Ishikawa (cell line): ENCODE measurements around the gene CCDC78.

Experiments used
- CEBPB ChIP-seq: IDR thresholded peaks from 2 replicates; pipeline ENCODE4 v1.6.1; 2012
- CREB1 ChIP-seq: IDR thresholded peaks from 2 replicates; pipeline ENCODE4 v1.6.1; 2012; ENCODE audit warnings: low read depth
- EGR1 ChIP-seq: IDR thresholded peaks from 2 replicates; pipeline ENCODE4 v1.6.1; 2012
- EP300 ChIP-seq: IDR thresholded peaks from 2 replicates; pipeline ENCODE4 v1.6.1; 2012; ENCODE audit warnings: borderline replicate concordance
- FOXM1 ChIP-seq: IDR thresholded peaks from 2 replicates; pipeline ENCODE4 v1.6.1; 2012; ENCODE audit warnings: low read depth, borderline replicate concordance
- MAX ChIP-seq: IDR thresholded peaks from 2 replicates; pipeline ENCODE4 v1.6.1; 2012
- NFIC ChIP-seq: IDR thresholded peaks from 2 replicates; pipeline ENCODE4 v1.6.1; 2012
- RAD21 ChIP-seq: IDR thresholded peaks from 2 replicates; pipeline ENCODE4 v1.6.1; 2012; ENCODE audit warnings: low read depth
- TAF1 ChIP-seq: IDR thresholded peaks from 2 replicates; pipeline ENCODE4 v1.6.1; 2012; ENCODE audit warnings: low read depth, mild to moderate bottlenecking
- TCF12 ChIP-seq: IDR thresholded peaks from 2 replicates; pipeline ENCODE4 v1.6.1; 2012; ENCODE audit warnings: low read depth
- TEAD4 ChIP-seq: IDR thresholded peaks from 2 replicates; pipeline ENCODE4 v1.6.1; 2012
- USF1 ChIP-seq: IDR thresholded peaks from 2 replicates; pipeline ENCODE4 v1.6.1; 2012
- YY1 ChIP-seq: IDR thresholded peaks from 2 replicates; pipeline ENCODE4 v1.6.1; 2012; ENCODE audit warnings: low read depth
- ZBTB7A ChIP-seq: IDR thresholded peaks from 2 replicates; pipeline ENCODE4 v1.6.1; 2012; ENCODE audit warnings: low read depth
- TF ChIP-seq, protein P1 (sequence below): IDR thresholded peaks from 2 replicates; pipeline ENCODE4 v1.6.1; 2012; ENCODE audit warnings: low read depth, mild to moderate bottlenecking

Gene CCDC78

GRCh38 chr16:749010-749409, 22.8 kb upstream of the CCDC78 start:
- TF ChIP-seq ZBTB7A, result no peak
- TF ChIP-seq CEBPB, result no peak
- TF ChIP-seq MAX, result no peak

DNA sequence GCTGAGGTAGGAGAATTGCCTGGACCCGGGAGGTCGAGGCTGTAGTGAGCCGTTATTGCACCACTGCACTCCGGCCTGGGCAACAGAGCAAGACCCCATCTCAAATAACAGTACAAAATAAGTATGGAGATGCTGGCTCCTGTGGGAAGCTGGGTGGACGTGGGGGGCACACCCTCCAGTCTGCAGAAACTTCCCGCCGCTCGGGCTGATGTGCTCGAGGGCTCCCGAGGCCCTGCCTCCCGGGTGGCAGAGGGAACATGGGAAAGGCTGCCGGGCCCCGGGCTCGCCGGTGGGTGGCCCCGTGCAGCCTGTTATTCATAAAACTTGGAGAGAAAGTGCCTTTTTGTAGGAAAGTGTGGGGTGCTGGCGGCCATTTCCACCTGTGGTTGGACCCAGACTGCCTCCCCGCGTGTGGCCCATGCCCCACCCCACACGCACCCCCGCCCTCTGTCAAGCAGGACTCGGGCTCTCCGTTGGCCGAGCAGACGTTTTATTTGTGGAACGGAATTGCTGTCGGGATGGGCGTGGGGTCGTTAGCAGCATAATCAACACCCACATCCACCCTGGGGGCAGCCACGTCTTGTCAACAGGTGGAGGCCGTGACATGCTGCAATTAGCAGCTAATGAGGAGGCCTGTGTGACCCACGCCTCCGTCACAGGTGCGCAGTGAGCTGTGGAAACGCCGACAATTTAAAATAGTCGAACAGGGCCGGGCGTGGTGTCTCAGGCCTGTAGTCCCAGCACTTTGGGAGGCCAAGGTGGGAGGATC, 21.9 kb upstream of the CCDC78 start:
- TF ChIP-seq EGR1 (no peak), ZBTB7A (no peak)

DNA sequence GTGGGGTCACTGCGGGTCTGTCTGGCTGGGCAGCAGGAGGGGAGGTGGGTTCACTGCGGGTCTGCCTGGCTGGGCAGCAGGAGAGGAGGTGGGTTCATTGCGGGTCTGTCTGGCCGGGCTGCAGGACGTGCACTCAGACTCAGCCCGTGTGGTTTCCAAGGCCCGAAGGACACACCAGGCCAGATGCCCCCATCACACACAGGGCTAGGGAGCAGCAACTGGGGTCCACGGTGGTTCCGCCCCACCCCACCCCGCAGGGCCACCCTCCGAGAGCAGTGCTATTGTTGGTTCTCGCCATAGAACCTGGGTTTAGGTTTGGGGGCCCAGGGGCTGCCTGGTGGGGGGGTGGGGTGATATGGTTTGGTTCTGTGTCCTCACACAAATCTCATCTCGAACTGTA, 20.4 kb upstream of the CCDC78 start:
- TF ChIP-seq YY1, result no peak
- TF ChIP-seq ZBTB7A, result no peak
- no peak for TF ChIP-seq EGR1
- TF ChIP-seq FOXM1, result no peak
- no peak for TF ChIP-seq CEBPB
- TF ChIP-seq CREB1, result no peak
- TF ChIP-seq TAF1, result no peak
- no peak for TF ChIP-seq TCF12
- no peak for TF ChIP-seq TEAD4
- TF ChIP-seq NFIC, result no peak
- no peak for TF ChIP-seq USF1
- TF ChIP-seq, protein P1, sequence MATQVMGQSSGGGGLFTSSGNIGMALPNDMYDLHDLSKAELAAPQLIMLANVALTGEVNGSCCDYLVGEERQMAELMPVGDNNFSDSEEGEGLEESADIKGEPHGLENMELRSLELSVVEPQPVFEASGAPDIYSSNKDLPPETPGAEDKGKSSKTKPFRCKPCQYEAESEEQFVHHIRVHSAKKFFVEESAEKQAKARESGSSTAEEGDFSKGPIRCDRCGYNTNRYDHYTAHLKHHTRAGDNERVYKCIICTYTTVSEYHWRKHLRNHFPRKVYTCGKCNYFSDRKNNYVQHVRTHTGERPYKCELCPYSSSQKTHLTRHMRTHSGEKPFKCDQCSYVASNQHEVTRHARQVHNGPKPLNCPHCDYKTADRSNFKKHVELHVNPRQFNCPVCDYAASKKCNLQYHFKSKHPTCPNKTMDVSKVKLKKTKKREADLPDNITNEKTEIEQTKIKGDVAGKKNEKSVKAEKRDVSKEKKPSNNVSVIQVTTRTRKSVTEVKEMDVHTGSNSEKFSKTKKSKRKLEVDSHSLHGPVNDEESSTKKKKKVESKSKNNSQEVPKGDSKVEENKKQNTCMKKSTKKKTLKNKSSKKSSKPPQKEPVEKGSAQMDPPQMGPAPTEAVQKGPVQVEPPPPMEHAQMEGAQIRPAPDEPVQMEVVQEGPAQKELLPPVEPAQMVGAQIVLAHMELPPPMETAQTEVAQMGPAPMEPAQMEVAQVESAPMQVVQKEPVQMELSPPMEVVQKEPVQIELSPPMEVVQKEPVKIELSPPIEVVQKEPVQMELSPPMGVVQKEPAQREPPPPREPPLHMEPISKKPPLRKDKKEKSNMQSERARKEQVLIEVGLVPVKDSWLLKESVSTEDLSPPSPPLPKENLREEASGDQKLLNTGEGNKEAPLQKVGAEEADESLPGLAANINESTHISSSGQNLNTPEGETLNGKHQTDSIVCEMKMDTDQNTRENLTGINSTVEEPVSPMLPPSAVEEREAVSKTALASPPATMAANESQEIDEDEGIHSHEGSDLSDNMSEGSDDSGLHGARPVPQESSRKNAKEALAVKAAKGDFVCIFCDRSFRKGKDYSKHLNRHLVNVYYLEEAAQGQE, result no peak
- no peak for TF ChIP-seq RAD21
- TF ChIP-seq EP300, result no peak
- no peak for TF ChIP-seq MAX

DNA sequence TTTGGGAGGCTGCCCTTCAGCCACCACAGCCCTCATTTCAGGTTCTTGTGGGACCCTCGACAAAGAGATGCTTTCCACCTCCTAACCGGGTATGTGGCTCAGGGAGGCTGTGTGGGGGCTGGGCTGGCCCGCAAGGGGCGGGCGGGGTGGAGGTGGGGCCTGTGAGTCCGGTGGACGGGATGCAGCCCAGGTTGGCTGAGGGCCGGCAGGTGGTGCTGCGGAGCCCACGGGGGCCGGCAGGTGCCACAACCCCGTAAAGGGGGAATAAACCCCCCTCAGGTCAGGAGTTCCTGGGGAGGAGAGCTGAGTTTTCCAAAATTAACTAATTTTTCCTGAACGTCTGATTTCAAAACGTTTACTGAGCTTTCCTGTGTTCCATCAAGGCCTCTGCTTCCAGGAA, 19.5 kb upstream of the CCDC78 start:
- TF ChIP-seq NFIC, result no peak
- peak; percentile 46; the same call in 1 of the 2 replicates for TF ChIP-seq RAD21
- TF ChIP-seq, protein P1, result no peak

DNA sequence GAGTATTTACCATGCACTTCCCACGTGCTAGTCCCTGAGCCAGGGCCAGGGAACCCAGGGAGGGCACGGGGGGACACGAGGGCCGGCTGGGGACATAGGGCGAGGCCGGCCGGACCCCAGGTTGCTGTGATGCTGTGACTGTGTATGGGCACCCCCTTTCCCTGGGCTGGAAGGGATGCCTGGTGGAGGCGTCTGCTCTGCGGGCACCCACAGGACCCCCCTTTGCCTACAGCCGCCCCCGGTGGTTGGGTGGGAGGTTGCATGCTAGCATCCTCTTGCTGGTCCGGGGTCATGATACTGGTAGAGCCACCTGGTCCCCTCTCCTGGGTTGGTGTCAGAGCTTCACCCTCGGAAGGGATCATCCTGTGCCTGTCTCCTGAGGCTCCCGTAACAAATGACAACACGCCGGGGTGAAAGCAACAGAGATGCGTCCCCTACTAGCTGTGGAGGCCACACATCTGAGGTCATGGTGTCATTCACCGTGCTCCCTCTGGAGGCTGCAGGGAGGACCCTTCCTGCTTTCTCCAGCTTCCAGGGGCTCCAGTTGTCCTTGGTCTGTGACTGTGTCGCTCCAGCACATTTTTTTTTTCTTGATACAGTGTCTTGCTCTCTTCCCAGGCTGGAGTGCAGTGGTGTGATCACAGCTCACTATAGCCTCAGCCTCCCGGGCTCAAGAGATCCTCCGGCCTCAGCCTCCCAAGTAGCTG, 17.7 kb upstream of the CCDC78 start:
- TF ChIP-seq MAX (no peak), TEAD4 (no peak), USF1 (no peak), EP300 (no peak), FOXM1 (no peak), EGR1 (no peak)

GRCh38 chr16:741986-742629, 15.9 kb upstream of the CCDC78 start:
- TF ChIP-seq CEBPB (no peak), CREB1 (no peak), ZBTB7A (no peak), TAF1 (no peak), YY1 (no peak), USF1 (no peak), EP300 (no peak), NFIC (no peak), FOXM1 (no peak), TEAD4 (no peak), MAX (no peak), RAD21 (no peak), TCF12 (no peak), EGR1 (no peak)
- TF ChIP-seq, protein P1, result no peak
